H9 (cell line): ENCODE measurements around the gene MYO15B. TPM values are rescaled to one million over a fixed set of nuclear protein-coding genes. Genes with fewer than 3 reads are reported as not detected.

Experiments used
- DNase-seq: peaks from one replicate; pipeline ENCODE4 v3.0.0-alpha.2; 2017
- H2AFZ ChIP-seq: one replicate; pipeline ENCODE4 v1.6.1; 2013; ENCODE audit warnings: mild to moderate bottlenecking, low read length, control low read depth, moderate library complexity
- H2AK5ac ChIP-seq: 2 replicates; pipeline ENCODE4 v1.6.1; 2013; ENCODE audit warnings: low read length, control low read depth, mixed read lengths; ENCODE audit not compliant: insufficient read length
- H2BK120ac ChIP-seq: one replicate; pipeline ENCODE4 v1.6.1; 2013; ENCODE audit warnings: low read depth, mild to moderate bottlenecking, low read length, control low read depth, inconsistent platforms; ENCODE audit not compliant: poor library complexity, severe bottlenecking
- H2BK12ac ChIP-seq: 2 replicates; pipeline ENCODE4 v1.6.1; 2013; ENCODE audit warnings: low read length, control low read depth, mixed read lengths, low read depth; ENCODE audit not compliant: insufficient read length
- H2BK15ac ChIP-seq: 2 replicates; pipeline ENCODE4 v1.6.1; 2013; ENCODE audit warnings: low read depth, low read length, control low read depth
- H2BK20ac ChIP-seq: one replicate; pipeline ENCODE4 v1.6.1; 2013; ENCODE audit warnings: low read depth, mild to moderate bottlenecking, low read length, control low read depth, inconsistent platforms; ENCODE audit not compliant: poor library complexity, severe bottlenecking
- H2BK5ac ChIP-seq: 2 replicates; pipeline ENCODE4 v1.6.1; 2013; ENCODE audit warnings: low read length, control low read depth, mixed read lengths; ENCODE audit not compliant: insufficient read length
- H3K14ac ChIP-seq: 2 replicates; pipeline ENCODE4 v1.6.1; 2013; ENCODE audit warnings: low read length, control low read depth; ENCODE audit not compliant: insufficient read depth
- H3K18ac ChIP-seq: 2 replicates; pipeline ENCODE4 v1.6.1; 2013; ENCODE audit warnings: low read depth, mild to moderate bottlenecking, mixed read lengths, low read length, control low read depth; ENCODE audit not compliant: insufficient read length
- H3K23ac ChIP-seq: 2 replicates; pipeline ENCODE4 v1.6.1; 2013; ENCODE audit warnings: low read length, control low read depth, mixed read lengths, low read depth; ENCODE audit not compliant: insufficient read length
- H3K23me2 ChIP-seq: 2 replicates; pipeline ENCODE4 v1.6.1; 2013; ENCODE audit warnings: low read depth, mild to moderate bottlenecking, mixed read lengths, low read length, control low read depth; ENCODE audit not compliant: insufficient read length, poor library complexity, severe bottlenecking
- H3K27ac ChIP-seq: 2 replicates; pipeline ENCODE4 v1.5.1; 2013; ENCODE audit warnings: low read length, control low read depth, mixed read lengths, low read depth; ENCODE audit not compliant: insufficient read length
- H3K27me3 ChIP-seq: 2 replicates; pipeline ENCODE4 v1.6.1; 2013; ENCODE audit warnings: low read length, control low read depth, inconsistent platforms; ENCODE audit not compliant: insufficient read depth
- H3K4ac ChIP-seq: 2 replicates; pipeline ENCODE4 v1.6.1; 2013; ENCODE audit warnings: low read depth, mild to moderate bottlenecking, control low read depth, inconsistent platforms, low read length, moderate library complexity
- H3K4me1 ChIP-seq: 2 replicates; pipeline ENCODE4 v1.6.1; 2013; ENCODE audit warnings: low read length, control low read depth, inconsistent platforms; ENCODE audit not compliant: insufficient read depth
- H3K4me2 ChIP-seq: 2 replicates; pipeline ENCODE4 v1.6.1; 2013; ENCODE audit warnings: low read length, control low read depth, mixed read lengths; ENCODE audit not compliant: insufficient read length, insufficient read depth
- H3K56ac ChIP-seq: 2 replicates; pipeline ENCODE4 v1.6.1; 2013; ENCODE audit warnings: low read depth, mild to moderate bottlenecking, mixed read lengths, low read length, control low read depth; ENCODE audit not compliant: insufficient read length
- H3K79me1 ChIP-seq: 2 replicates; pipeline ENCODE4 v1.6.1; 2013; ENCODE audit warnings: low read depth, mild to moderate bottlenecking, moderate library complexity, low read length, control low read depth, inconsistent platforms; ENCODE audit not compliant: insufficient read depth, poor library complexity, severe bottlenecking
- H3K79me2 ChIP-seq: 2 replicates; pipeline ENCODE4 v1.6.1; 2013; ENCODE audit warnings: low read length, control low read depth, inconsistent platforms; ENCODE audit not compliant: insufficient read depth
- H3K9ac ChIP-seq: 2 replicates; pipeline ENCODE4 v1.6.1; 2013; ENCODE audit warnings: low read length, control low read depth, mixed read lengths; ENCODE audit not compliant: insufficient read length; ENCODE audit errors: extremely low read depth
- H3K9me3 ChIP-seq: one replicate; pipeline ENCODE4 v1.6.1; 2013; ENCODE audit warnings: low read depth, low read length, inconsistent platforms; ENCODE audit not compliant: control insufficient read depth
- H3T11ph ChIP-seq: one replicate; pipeline ENCODE4 v1.6.1; 2013; ENCODE audit warnings: mild to moderate bottlenecking, low read length, control low read depth, inconsistent platforms
- H4K20me1 ChIP-seq: one replicate; pipeline ENCODE4 v1.6.1; 2013; ENCODE audit not compliant: control insufficient read depth, insufficient read length, insufficient read depth
- H4K5ac ChIP-seq: 2 replicates; pipeline ENCODE4 v1.6.1; 2013; ENCODE audit warnings: low read depth, mild to moderate bottlenecking, mixed read lengths, low read length, control low read depth; ENCODE audit not compliant: insufficient read length
- H4K8ac ChIP-seq: replicated peaks from 2 replicates; pipeline ENCODE4 v1.6.1; 2013; ENCODE audit warnings: low read length, control low read depth, mixed read lengths, low read depth; ENCODE audit not compliant: insufficient read length
- H4K91ac ChIP-seq: 2 replicates; pipeline ENCODE4 v1.6.1; 2013; ENCODE audit warnings: low read depth, mild to moderate bottlenecking, moderate library complexity, mixed read lengths, low read length, control low read depth; ENCODE audit not compliant: insufficient read length
- H3K27ac Mint-ChIP-seq, 3 experiments: 2 replicates in 2 of 3; 3 replicates in 1 of 3; pipeline ENCODE4 v1.8.0; 2020 to 2021; ENCODE audit warnings: mixed read lengths in 3 of 3, mild to moderate bottlenecking in 1 of 3, moderate library complexity in 1 of 3
- H3K27me3 Mint-ChIP-seq: 2 replicates; pipeline ENCODE4 v1.8.0; 2021; ENCODE audit warnings: low read depth, mild to moderate bottlenecking, moderate library complexity, mixed read lengths
- H3K36me3 Mint-ChIP-seq, 3 experiments: 2 replicates in 2 of 3; 3 replicates in 1 of 3; pipeline ENCODE4 v1.8.0; 2020 to 2021; ENCODE audit warnings: low read depth in 3 of 3, mixed read lengths in 3 of 3; ENCODE audit not compliant: insufficient read depth in 1 of 3
- H3K4me1 Mint-ChIP-seq, 2 experiments: 2 replicates each; pipeline ENCODE4 v1.8.0; 2020; ENCODE audit warnings: mixed read lengths in 2 of 2
- H3K4me3 Mint-ChIP-seq, 2 experiments: 2 replicates in 1 of 2; 3 replicates in 1 of 2; pipeline ENCODE4 v1.8.0; 2020 to 2021; ENCODE audit warnings: mild to moderate bottlenecking in 2 of 2, mixed read lengths in 2 of 2, moderate library complexity in 1 of 2
- H3K9me3 Mint-ChIP-seq, 2 experiments: 2 replicates in 1 of 2; 3 replicates in 1 of 2; pipeline ENCODE4 v1.8.0; 2020; ENCODE audit warnings: mild to moderate bottlenecking in 2 of 2, mixed read lengths in 2 of 2, moderate library complexity in 1 of 2
- CTCF ChIP-seq: fragments of 200-600 bp; sonication (generic); conservative IDR thresholded peaks from 3 replicates; pipeline ENCODE4 v1.8.0; 2021; ENCODE audit warnings: antibody characterized with exemption, mild to moderate bottlenecking
- WGBS: extraction: QIAGEN DNeasy Blood & Tissue Kit; methylation state at CpG from one replicate; pipeline ENCODE4 v1.1.7; 2013; ENCODE audit warnings: missing lambda C conversion rate, low lambda C conversion rate, mixed read lengths; ENCODE audit not compliant: insufficient read length; ENCODE audit errors: extremely low coverage; 5-methylcytosine and 5-hydroxymethylcytosine counted together
- total RNA-seq: library from RNA; stranded (reverse); gene quantifications from 2 replicates; pipeline ENCODE4 v1.2.1, GENCODE V29; 2021

The MYO15B gene
- total RNA-seq, 1 experiment from 2014 or later: 41.9 TPM

GRCh38 chr17:75610103-75610984, 22.7 kb downstream of the MYO15B start:
- WGBS: no CpG with 5 or more reads among the region's 25 CpGs
- no peaks in the 10 kb centered on the region for H3K9me3 Mint-ChIP-seq
- H3K9ac ChIP-seq: no peak overlapping the region

More at GRCh38 chr17:75610103-75610984, 22.7 kb downstream of the MYO15B start:
- no peak for TF ChIP-seq CTCF
- no peak overlapping the region for H2BK12ac ChIP-seq
- no peak overlapping the region for H2BK120ac ChIP-seq
- no peak overlapping the region for H2AK5ac ChIP-seq
- H3K27ac ChIP-seq: no peak overlapping the region
- Mint-ChIP-seq H3K4me1 (no peaks in the 10 kb centered on the region), H3K27ac (no peak overlapping the region), H3K4me3 (no peak overlapping the region), H3K27me3 (no peaks in the 10 kb centered on the region), H3K36me3 (no peaks in the 10 kb centered on the region)
- H4K8ac ChIP-seq: no peak overlapping the region
- no peak overlapping the region for H3K56ac ChIP-seq
- H3K18ac ChIP-seq: no peak overlapping the region
- H3T11ph ChIP-seq: no peak overlapping the region
- no peak overlapping the region for H2BK5ac ChIP-seq
- no peak overlapping the region for H4K5ac ChIP-seq
- no peaks in the 10 kb centered on the region for H3K79me1 ChIP-seq
- H3K23me2 ChIP-seq: no peaks in the 10 kb centered on the region
- DNase-seq: no peak
- H3K4me1 ChIP-seq: no peaks in the 10 kb centered on the region
- H4K20me1 ChIP-seq: no peaks in the 10 kb centered on the region
- H3K9me3 ChIP-seq: no peaks in the 10 kb centered on the region
- no peak overlapping the region for H3K14ac ChIP-seq
- no peak overlapping the region for H2AFZ ChIP-seq
- H3K79me2 ChIP-seq: no peaks in the 10 kb centered on the region
- H3K23ac ChIP-seq: no peak overlapping the region
- no peak overlapping the region for H4K91ac ChIP-seq
- H2BK20ac ChIP-seq: no peak overlapping the region
- H3K4me2 ChIP-seq: no peak overlapping the region
- H2BK15ac ChIP-seq: no peak overlapping the region
- H3K27me3 ChIP-seq: no peaks in the 10 kb centered on the region
- H3K4ac ChIP-seq: no peak overlapping the region
